Measurements from ENCODE around the gene MLC1. TPM values are rescaled to one million over a fixed set of nuclear protein-coding genes. Genes with fewer than 3 reads are reported as not detected.

The MLC1 gene
- total and polyA plus RNA-seq, 2 of the 4 experiments (the other 2 are of a cell fraction): 0.10 TPM; not detected in 1

GRCh38 chr22:50032941-50033601, 52.2 kb downstream of the MLC1 start:
- Histone ChIP-seq H2AK9ac (replicated peaks; ENCODE audit: low read depth, low read length, poor library complexity) (no peak overlapping the region), H3K9me1 (ENCODE audit: insufficient read depth, low read length) (no peaks in the 10 kb centered on the region), H2AFZ (replicated peaks; ENCODE audit: low read length, poor library complexity) (no peak overlapping the region), H2BK5ac (ENCODE audit: low read depth, low read length, poor library complexity, severe bottlenecking) (no peak overlapping the region), H3K36me3 (ENCODE audit: control insufficient read depth, insufficient read depth, low read length) (no peaks in the 10 kb centered on the region), H4K20me1 (ENCODE audit: insufficient read depth, low read length) (no peaks in the 10 kb centered on the region), H2BK15ac (ENCODE audit: low read depth, low read length) (no peak overlapping the region), H2BK120ac (ENCODE audit: low read depth, low read length) (no peak overlapping the region), H2BK20ac (ENCODE audit: low read depth, low read length) (no peak overlapping the region), H2AK5ac (ENCODE audit: low read depth, low read length) (no peak overlapping the region), H3K79me1 (ENCODE audit: low read depth in 1 of 2, low read length in 2 of 2) (no peaks in the 10 kb centered on the region), H3K27me3 (ENCODE audit: control insufficient read depth, insufficient read depth, low read length) (peaks cover 18% of the 10 kb centered on the region), H3K14ac (replicated peaks; ENCODE audit: low read depth, low read length) (no peak overlapping the region), H3K4me3 (ENCODE audit: insufficient read depth, low read depth, low read length) (no peak overlapping the region), H3K56ac (ENCODE audit: extremely low read depth, insufficient read depth, low read length) (no peak overlapping the region), H3K4me2 (ENCODE audit: low read depth, low read length) (no peak overlapping the region), H3K4me1 (ENCODE audit: control insufficient read depth, insufficient read depth, low read length) (no peaks in the 10 kb centered on the region; the same call in 1 of the 2 replicates), H3K27ac (ENCODE audit: insufficient read depth, low read length) (no peak overlapping the region), H3K4ac (ENCODE audit: low read depth, low read length) (no peak overlapping the region), H4K5ac (ENCODE audit: low read depth, low read length) (no peak overlapping the region), H3K9ac (ENCODE audit: low read depth, low read length) (no peak overlapping the region), H4K8ac (ENCODE audit: low read depth in 2 of 2, low read length in 2 of 2) (no peak overlapping the region), H4K91ac (ENCODE audit: insufficient read depth, low read depth, low read length) (no peak overlapping the region), H3K23ac (ENCODE audit: low read depth, low read length) (no peak overlapping the region), H3K18ac (ENCODE audit: low read depth, low read length) (no peak overlapping the region), H3K9me3 (ENCODE audit: control insufficient read depth, insufficient read depth, low read length) (no peaks in the 10 kb centered on the region)
- ATAC-seq (ENCODE audit: low read depth) (no peak), DNase-seq (no peak)
- ChIA-PET POLR2A (ENCODE audit: unreplicated experiment) (no interaction called here), CTCF (no interaction called here)
- in situ Hi-C loops (cut with MboI; ENCODE audit: low sequenced_read_pairs): loop anchor here (5.0 kb wide), 1 partner anchor 101 kb away; no protein-coding TSS in a partner anchor
- no peak for TF ChIP-seq MXI1 (IDR thresholded peaks at IDR 0.05; ENCODE audit: borderline replicate concordance, low read depth, low read length)
- TF ChIP-seq MAZ (IDR thresholded peaks at IDR 0.05; ENCODE audit: borderline replicate concordance, low read depth, low read length): no peak
- no peak for TF ChIP-seq BHLHE40 (IDR thresholded peaks at IDR 0.05; ENCODE audit: low read depth, low read length)
- no peak for TF ChIP-seq CHD1 (IDR thresholded peaks at IDR 0.05; ENCODE audit: low read depth, low read length)
- TF ChIP-seq SMC3 (IDR thresholded peaks at IDR 0.05; ENCODE audit: low read depth, low read length): no peak
- TF ChIP-seq FOS (IDR thresholded peaks at IDR 0.05; ENCODE audit: low read depth, low read length): no peak
- TF ChIP-seq CTCF (conservative IDR thresholded peaks at IDR 0.05; ENCODE audit: low read depth, low read length): no peak
- no peak for TF ChIP-seq MAFK (IDR thresholded peaks at IDR 0.05; ENCODE audit: low read depth, low read length)
- TF ChIP-seq USF2 (IDR thresholded peaks at IDR 0.05; ENCODE audit: low read depth, low read length): no peak
- no peak for TF ChIP-seq CEBPB (IDR thresholded peaks at IDR 0.05; ENCODE audit: low read depth, low read length)
- TF ChIP-seq RAD21 (IDR thresholded peaks at IDR 0.05; ENCODE audit: low read length): no peak
- no peak for TF ChIP-seq ELK1 (IDR thresholded peaks at IDR 0.05; ENCODE audit: borderline replicate concordance, low read depth, low read length)
- no peak for TF ChIP-seq RCOR1 (IDR thresholded peaks at IDR 0.05; ENCODE audit: insufficient replicate concordance, low read length)
- TF ChIP-seq RFX5 (IDR thresholded peaks at IDR 0.05; ENCODE audit: low read depth, low read length): no peak
- no peak for TF ChIP-seq NFE2L2 (IDR thresholded peaks at IDR 0.05; ENCODE audit: low read depth, low read length)
- TF ChIP-seq POLR2A (IDR thresholded peaks at IDR 0.05; ENCODE audit: low read depth, low read length): no peak
- no TSS peak for BruUV-seq (replicated peaks)
- 77% methylated on average over 12 of the region's 23 CpGs; no CpG with 5 or more reads in 1 of the 2 experiments for WGBS, 2 experiments (ENCODE audit: extremely low coverage in 2 of 2, insufficient read length in 1 of 2)
- dilution Hi-C loops (cut with HindIII; ENCODE audit: low sequenced_read_pairs, unreplicated experiment): no loop called here
- intact Hi-C loops (cut with micrococcal nuclease): no loop called here
